ENCODE results near the gene CAD. TPM values are rescaled to one million over a fixed set of nuclear protein-coding genes. Genes with fewer than 3 reads are reported as not detected.

The CAD gene
- polyA plus RNA-seq, 2 donors: 16.8 to 18.3 TPM

- 95 to 97% methylated on average over 7 of the region's 7 CpGs for WGBS, 2 donors
- peaks cover 15 to 25% of the 10 kb centered on the region in 2 donors for H3K36me3 ChIP-seq (ENCODE audit: control insufficient read depth in 2 of 2, insufficient read depth in 2 of 2, low read length in 1 of 2)
Observed at GRCh38 chr2:27220091-27220490, 2.9 kb downstream of the CAD start.

GRCh38 chr2:27221166-27221565 lies 4.0 kb downstream of the CAD start:
- WGBS, 2 donors: 76 to 91% methylated on average over 3 of the region's 3 CpGs
- no peaks in the 10 kb centered on the region for H3K9me3 ChIP-seq (ENCODE audit: control insufficient read depth in 2 of 2, insufficient read depth in 1 of 2, low read depth in 1 of 2, low read length in 1 of 2)

More at GRCh38 chr2:27220091-27220490, 2.9 kb downstream of the CAD start:
- Histone ChIP-seq H3K27ac (ENCODE audit: low read depth in 2 of 2, low read length in 1 of 2) (no peak overlapping the region), H3K27me3 (ENCODE audit: control insufficient read depth in 1 of 2, insufficient read depth in 2 of 2, low read length in 2 of 2) (no peaks in the 10 kb centered on the region), H3K4me1 (ENCODE audit: control insufficient read depth in 2 of 2, insufficient read depth in 2 of 2, low read length in 1 of 2) (no peaks in the 10 kb centered on the region), H3K9me3 (ENCODE audit: control insufficient read depth in 2 of 2, insufficient read depth in 1 of 2, low read depth in 1 of 2, low read length in 1 of 2) (no peaks in the 10 kb centered on the region), H3K4me3 (ENCODE audit: low read depth in 1 of 2, low read length in 2 of 2) (no peak overlapping the region)

GRCh38 chr2:27222407-27222806 lies 5.2 kb downstream of the CAD start:
- 95% methylated on average over 5 of the region's 5 CpGs for WGBS, 2 donors
- Histone ChIP-seq H3K4me3 (ENCODE audit: low read depth in 1 of 2, low read length in 2 of 2) (no peak overlapping the region), H3K36me3 (ENCODE audit: control insufficient read depth in 2 of 2, insufficient read depth in 2 of 2, low read length in 1 of 2) (peaks cover 26 to 43% of the 10 kb centered on the region in 2 donors), H3K27me3 (ENCODE audit: control insufficient read depth in 1 of 2, insufficient read depth in 2 of 2, low read length in 2 of 2) (no peaks in the 10 kb centered on the region), H3K4me1 (ENCODE audit: control insufficient read depth in 2 of 2, insufficient read depth in 2 of 2, low read length in 1 of 2) (no peaks in the 10 kb centered on the region), H3K9me3 (ENCODE audit: control insufficient read depth in 2 of 2, insufficient read depth in 1 of 2, low read depth in 1 of 2, low read length in 1 of 2) (no peaks in the 10 kb centered on the region), H3K27ac (ENCODE audit: low read depth in 2 of 2, low read length in 1 of 2) (no peak overlapping the region)

More at GRCh38 chr2:27221166-27221565, 4.0 kb downstream of the CAD start:
- Histone ChIP-seq H3K27ac (ENCODE audit: low read depth in 2 of 2, low read length in 1 of 2) (no peak overlapping the region), H3K4me3 (ENCODE audit: low read depth in 1 of 2, low read length in 2 of 2) (no peak overlapping the region), H3K4me1 (ENCODE audit: control insufficient read depth in 2 of 2, insufficient read depth in 2 of 2, low read length in 1 of 2) (no peaks in the 10 kb centered on the region), H3K36me3 (ENCODE audit: control insufficient read depth in 2 of 2, insufficient read depth in 2 of 2, low read length in 1 of 2) (peaks cover 20 to 33% of the 10 kb centered on the region in 2 donors), H3K27me3 (ENCODE audit: control insufficient read depth in 1 of 2, insufficient read depth in 2 of 2, low read length in 2 of 2) (no peaks in the 10 kb centered on the region)

- Histone ChIP-seq H3K36me3 (ENCODE audit: control insufficient read depth in 2 of 2, insufficient read depth in 2 of 2, low read length in 1 of 2) (peaks cover 26 to 43% of the 10 kb centered on the region in 2 donors), H3K27ac (ENCODE audit: low read depth in 2 of 2, low read length in 1 of 2) (no peak overlapping the region), H3K4me3 (ENCODE audit: low read depth in 1 of 2, low read length in 2 of 2) (no peak overlapping the region), H3K9me3 (ENCODE audit: control insufficient read depth in 2 of 2, insufficient read depth in 1 of 2, low read depth in 1 of 2, low read length in 1 of 2) (no peaks in the 10 kb centered on the region), H3K27me3 (ENCODE audit: control insufficient read depth in 1 of 2, insufficient read depth in 2 of 2, low read length in 2 of 2) (no peaks in the 10 kb centered on the region), H3K4me1 (ENCODE audit: control insufficient read depth in 2 of 2, insufficient read depth in 2 of 2, low read length in 1 of 2) (no peaks in the 10 kb centered on the region)
- 96 to 98% methylated on average over 6 of the region's 6 CpGs for WGBS, 2 donors
Observed at GRCh38 chr2:27223416-27223815, 6.2 kb downstream of the CAD start.

- whole genome bisulfite sequencing, 2 donors: 91 to 93% methylated on average over 9 of the region's 9 CpGs
Observed at GRCh38 chr2:27225526-27225925, 8.4 kb downstream of the CAD start.

GRCh38 chr2:27227501-27227900 lies 10.3 kb downstream of the CAD start:
- Histone ChIP-seq H3K27me3 (ENCODE audit: control insufficient read depth in 1 of 2, insufficient read depth in 2 of 2, low read length in 2 of 2) (no peaks in the 10 kb centered on the region), H3K36me3 (ENCODE audit: control insufficient read depth in 2 of 2, insufficient read depth in 2 of 2, low read length in 1 of 2) (peaks cover 36 to 52% of the 10 kb centered on the region in 2 donors)
- WGBS, 2 donors: 80 to 84% methylated on average over 2 of the region's 2 CpGs

More at GRCh38 chr2:27225526-27225925, 8.4 kb downstream of the CAD start:
- Histone ChIP-seq H3K4me1 (ENCODE audit: control insufficient read depth in 2 of 2, insufficient read depth in 2 of 2, low read length in 1 of 2) (no peaks in the 10 kb centered on the region), H3K27me3 (ENCODE audit: control insufficient read depth in 1 of 2, insufficient read depth in 2 of 2, low read length in 2 of 2) (no peaks in the 10 kb centered on the region), H3K36me3 (ENCODE audit: control insufficient read depth in 2 of 2, insufficient read depth in 2 of 2, low read length in 1 of 2) (peaks cover 26 to 47% of the 10 kb centered on the region in 2 donors), H3K9me3 (ENCODE audit: control insufficient read depth in 2 of 2, insufficient read depth in 1 of 2, low read depth in 1 of 2, low read length in 1 of 2) (no peaks in the 10 kb centered on the region), H3K4me3 (ENCODE audit: low read depth in 1 of 2, low read length in 2 of 2) (no peak overlapping the region), H3K27ac (ENCODE audit: low read depth in 2 of 2, low read length in 1 of 2) (no peak overlapping the region)

DNA sequence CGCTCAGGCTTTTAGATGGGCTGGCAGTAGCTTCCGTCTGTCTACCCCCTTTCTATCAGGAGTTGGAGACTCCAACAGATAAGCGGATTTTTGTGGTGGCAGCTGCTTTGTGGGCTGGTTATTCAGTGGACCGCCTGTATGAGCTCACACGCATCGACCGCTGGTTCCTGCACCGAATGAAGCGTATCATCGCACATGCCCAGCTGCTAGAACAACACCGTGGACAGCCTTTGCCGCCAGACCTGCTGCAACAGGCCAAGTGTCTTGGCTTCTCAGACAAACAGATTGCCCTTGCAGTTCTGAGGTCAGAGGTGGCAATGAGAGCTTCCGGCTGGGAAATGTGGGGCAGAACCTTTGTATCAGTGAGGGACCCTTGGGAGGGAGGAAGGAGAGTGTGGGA lies 14.8 kb downstream of the CAD start:
- WGBS, 2 donors: 95% methylated on average over 13 of the region's 13 CpGs
- Histone ChIP-seq H3K4me3 (ENCODE audit: low read depth in 1 of 2, low read length in 2 of 2) (no peak overlapping the region), H3K27ac (ENCODE audit: low read depth in 2 of 2, low read length in 1 of 2) (no peak overlapping the region), H3K9me3 (ENCODE audit: control insufficient read depth in 2 of 2, insufficient read depth in 1 of 2, low read depth in 1 of 2, low read length in 1 of 2) (no peaks in the 10 kb centered on the region), H3K4me1 (ENCODE audit: control insufficient read depth in 2 of 2, insufficient read depth in 2 of 2, low read length in 1 of 2) (no peaks in the 10 kb centered on the region), H3K36me3 (ENCODE audit: control insufficient read depth in 2 of 2, insufficient read depth in 2 of 2, low read length in 1 of 2) (peaks cover 29 to 53% of the 10 kb centered on the region in 2 donors), H3K27me3 (ENCODE audit: control insufficient read depth in 1 of 2, insufficient read depth in 2 of 2, low read length in 2 of 2) (no peaks in the 10 kb centered on the region)

More at GRCh38 chr2:27227501-27227900, 10.3 kb downstream of the CAD start:
- H3K4me1 ChIP-seq (ENCODE audit: control insufficient read depth in 2 of 2, insufficient read depth in 2 of 2, low read length in 1 of 2): no peaks in the 10 kb centered on the region
- H3K4me3 ChIP-seq (ENCODE audit: low read depth in 1 of 2, low read length in 2 of 2): no peak overlapping the region
- H3K27ac ChIP-seq (ENCODE audit: low read depth in 2 of 2, low read length in 1 of 2): no peak overlapping the region
- H3K9me3 ChIP-seq (ENCODE audit: control insufficient read depth in 2 of 2, insufficient read depth in 1 of 2, low read depth in 1 of 2, low read length in 1 of 2): no peaks in the 10 kb centered on the region

DNA sequence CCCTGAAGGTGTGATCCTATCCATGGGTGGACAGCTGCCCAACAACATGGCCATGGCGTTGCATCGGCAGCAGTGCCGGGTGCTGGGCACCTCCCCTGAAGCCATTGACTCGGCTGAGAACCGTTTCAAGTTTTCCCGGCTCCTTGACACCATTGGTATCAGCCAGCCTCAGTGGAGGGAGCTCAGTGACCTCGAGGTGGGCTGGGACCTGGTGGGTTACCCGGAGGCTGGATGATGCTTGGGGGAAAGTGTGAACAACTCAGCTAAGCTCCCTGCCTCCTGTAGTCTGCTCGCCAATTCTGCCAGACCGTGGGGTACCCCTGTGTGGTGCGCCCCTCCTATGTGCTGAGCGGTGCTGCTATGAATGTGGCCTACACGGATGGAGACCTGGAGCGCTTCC lies 16.2 kb downstream of the CAD start:
- Histone ChIP-seq H3K4me3 (ENCODE audit: low read depth in 1 of 2, low read length in 2 of 2) (no peak overlapping the region), H3K27me3 (ENCODE audit: control insufficient read depth in 1 of 2, insufficient read depth in 2 of 2, low read length in 2 of 2) (no peaks in the 10 kb centered on the region), H3K36me3 (ENCODE audit: control insufficient read depth in 2 of 2, insufficient read depth in 2 of 2, low read length in 1 of 2) (peaks cover 36 to 61% of the 10 kb centered on the region in 2 donors), H3K4me1 (ENCODE audit: control insufficient read depth in 2 of 2, insufficient read depth in 2 of 2, low read length in 1 of 2) (no peaks in the 10 kb centered on the region), H3K27ac (ENCODE audit: low read depth in 2 of 2, low read length in 1 of 2) (no peak overlapping the region), H3K9me3 (ENCODE audit: control insufficient read depth in 2 of 2, insufficient read depth in 1 of 2, low read depth in 1 of 2, low read length in 1 of 2) (no peaks in the 10 kb centered on the region)
- WGBS, 2 donors: 94 to 96% methylated on average over 14 of the region's 14 CpGs

GRCh38 chr2:27236136-27236535 lies 19.0 kb downstream of the CAD start:
- no peaks in the 10 kb centered on the region for H3K9me3 ChIP-seq (ENCODE audit: control insufficient read depth in 2 of 2, insufficient read depth in 1 of 2, low read depth in 1 of 2, low read length in 1 of 2)
- H3K4me1 ChIP-seq (ENCODE audit: control insufficient read depth in 2 of 2, insufficient read depth in 2 of 2, low read length in 1 of 2): no peaks in the 10 kb centered on the region
- H3K27ac ChIP-seq (ENCODE audit: low read depth in 2 of 2, low read length in 1 of 2): no peak overlapping the region
- H3K36me3 ChIP-seq (ENCODE audit: control insufficient read depth in 2 of 2, insufficient read depth in 2 of 2, low read length in 1 of 2): peaks cover 52 to 81% of the 10 kb centered on the region in 2 donors
- WGBS, 2 donors: 95% methylated on average over 12 of the region's 12 CpGs
- H3K4me3 ChIP-seq (ENCODE audit: low read depth in 1 of 2, low read length in 2 of 2): no peak overlapping the region
- no peaks in the 10 kb centered on the region for H3K27me3 ChIP-seq (ENCODE audit: control insufficient read depth in 1 of 2, insufficient read depth in 2 of 2, low read length in 2 of 2)

- no peaks in the 10 kb centered on the region for H3K27me3 ChIP-seq (ENCODE audit: control insufficient read depth in 1 of 2, insufficient read depth in 2 of 2, low read length in 2 of 2)
- no peak overlapping the region for H3K4me3 ChIP-seq (ENCODE audit: low read depth in 1 of 2, low read length in 2 of 2)
- peaks cover 52 to 81% of the 10 kb centered on the region in 2 donors for H3K36me3 ChIP-seq (ENCODE audit: control insufficient read depth in 2 of 2, insufficient read depth in 2 of 2, low read length in 1 of 2)
- 85 to 90% methylated on average over 3 of the region's 3 CpGs for WGBS, 2 donors
- H3K4me1 ChIP-seq (ENCODE audit: control insufficient read depth in 2 of 2, insufficient read depth in 2 of 2, low read length in 1 of 2): no peaks in the 10 kb centered on the region
- no peak overlapping the region for H3K27ac ChIP-seq (ENCODE audit: low read depth in 2 of 2, low read length in 1 of 2)
- no peaks in the 10 kb centered on the region for H3K9me3 ChIP-seq (ENCODE audit: control insufficient read depth in 2 of 2, insufficient read depth in 1 of 2, low read depth in 1 of 2, low read length in 1 of 2)
Observed at GRCh38 chr2:27236626-27237025, 19.5 kb downstream of the CAD start.

All from esophagus (tissue), 2 donors.